Measurements from ENCODE around the gene MYL11.

MYL11 gene

GRCh38 chr16:30346286-30346685 lies 28.3 kb upstream of the MYL11 start:
- Histone ChIP-seq H3K4me1 (ENCODE audit: insufficient read depth, low read length) (0 out of 2 replicates have a peak, but pooled peaks cover 2% of the 10 kb centered on the region), H3K4me3 (ENCODE audit: low read depth in 1 of 2, low read length in 2 of 2) (no peak overlapping the region), H3K27me3 (ENCODE audit: insufficient read depth, low read length, poor library complexity) (no peaks in the 10 kb centered on the region), H3K27ac (ENCODE audit: low read length) (no peak overlapping the region), H4K20me1 (ENCODE audit: insufficient read depth, low read length) (peaks cover 5% of the 10 kb centered on the region; the same call in 1 of the 2 replicates), H3K9me3 (ENCODE audit: insufficient read depth, low read length, severe bottlenecking) (no peaks in the 10 kb centered on the region), H3K9ac (ENCODE audit: low read depth, low read length) (no peak overlapping the region), H3K4me2 (ENCODE audit: insufficient read depth, low read length) (no peak overlapping the region), H2AFZ (ENCODE audit: low read depth, low read length) (no peak overlapping the region), H3K36me3 (ENCODE audit: insufficient read depth, low read length) (peaks cover 11% of the 10 kb centered on the region), H3K79me2 (ENCODE audit: insufficient read depth, low read length) (no peaks in the 10 kb centered on the region)
- TF ChIP-seq CTCF (IDR thresholded peaks at IDR 0.05; ENCODE audit: borderline replicate concordance, extremely low read depth, low read length, poor library complexity, severe bottlenecking) (no peak), EZH2 (IDR thresholded peaks at IDR 0.05; ENCODE audit: borderline replicate concordance, low read depth, low read length, severe bottlenecking) (no peak)
- DNase-seq (no peak), ATAC-seq (ENCODE audit: insufficient read depth, low read depth) (no peak)

GRCh38 chr16:30348113-30348512 lies 26.5 kb upstream of the MYL11 start:
- Histone ChIP-seq H2AFZ (ENCODE audit: low read depth, low read length) (no peak overlapping the region), H3K9me3 (ENCODE audit: insufficient read depth, low read length, severe bottlenecking) (no peaks in the 10 kb centered on the region), H3K36me3 (ENCODE audit: insufficient read depth, low read length) (peaks cover 29% of the 10 kb centered on the region), H3K27me3 (ENCODE audit: insufficient read depth, low read length, poor library complexity) (no peaks in the 10 kb centered on the region), H3K4me2 (ENCODE audit: insufficient read depth, low read length) (no peak overlapping the region), H3K4me3 (ENCODE audit: low read depth in 1 of 2, low read length in 2 of 2) (no peak overlapping the region), H3K27ac (ENCODE audit: low read length) (no peak overlapping the region), H4K20me1 (ENCODE audit: insufficient read depth, low read length) (peaks cover 13% of the 10 kb centered on the region), H3K79me2 (ENCODE audit: insufficient read depth, low read length) (peaks cover 6% of the 10 kb centered on the region), H3K9ac (ENCODE audit: low read depth, low read length) (no peak overlapping the region), H3K4me1 (ENCODE audit: insufficient read depth, low read length) (peaks cover 4% of the 10 kb centered on the region)
- ATAC-seq (ENCODE audit: insufficient read depth, low read depth) (no peak), DNase-seq (no peak)
- TF ChIP-seq EZH2 (IDR thresholded peaks at IDR 0.05; ENCODE audit: borderline replicate concordance, low read depth, low read length, severe bottlenecking) = no peak
- TF ChIP-seq CTCF (IDR thresholded peaks at IDR 0.05; ENCODE audit: borderline replicate concordance, extremely low read depth, low read length, poor library complexity, severe bottlenecking) = no peak

GRCh38 chr16:30348929-30349328 lies 25.7 kb upstream of the MYL11 start:
- ATAC-seq (ENCODE audit: insufficient read depth, low read depth) (no peak), DNase-seq (no peak)
- Histone ChIP-seq H2AFZ (ENCODE audit: low read depth, low read length) (no peak overlapping the region), H3K27ac (ENCODE audit: low read length) (no peak overlapping the region), H3K9ac (ENCODE audit: low read depth, low read length) (no peak overlapping the region), H3K4me2 (ENCODE audit: insufficient read depth, low read length) (no peak overlapping the region), H3K36me3 (ENCODE audit: insufficient read depth, low read length) (peaks cover 38% of the 10 kb centered on the region), H3K4me1 (ENCODE audit: insufficient read depth, low read length) (peaks cover 12% of the 10 kb centered on the region), H3K9me3 (ENCODE audit: insufficient read depth, low read length, severe bottlenecking) (no peaks in the 10 kb centered on the region), H3K79me2 (ENCODE audit: insufficient read depth, low read length) (peaks cover 14% of the 10 kb centered on the region), H3K4me3 (ENCODE audit: low read depth in 1 of 2, low read length in 2 of 2) (no peak overlapping the region), H4K20me1 (ENCODE audit: insufficient read depth, low read length) (peaks cover 17% of the 10 kb centered on the region), H3K27me3 (ENCODE audit: insufficient read depth, low read length, poor library complexity) (no peaks in the 10 kb centered on the region)
- TF ChIP-seq EZH2 (IDR thresholded peaks at IDR 0.05; ENCODE audit: borderline replicate concordance, low read depth, low read length, severe bottlenecking) (no peak), CTCF (IDR thresholded peaks at IDR 0.05; ENCODE audit: borderline replicate concordance, extremely low read depth, low read length, poor library complexity, severe bottlenecking) (no peak)

GRCh38 chr16:30349675-30350074 lies 24.9 kb upstream of the MYL11 start:
- Histone ChIP-seq H3K4me1 (ENCODE audit: insufficient read depth, low read length) (peaks cover 20% of the 10 kb centered on the region), H4K20me1 (ENCODE audit: insufficient read depth, low read length) (peaks cover 22% of the 10 kb centered on the region), H3K4me2 (ENCODE audit: insufficient read depth, low read length) (no peak overlapping the region), H3K27me3 (ENCODE audit: insufficient read depth, low read length, poor library complexity) (no peaks in the 10 kb centered on the region), H3K9me3 (ENCODE audit: insufficient read depth, low read length, severe bottlenecking) (no peaks in the 10 kb centered on the region), H3K79me2 (ENCODE audit: insufficient read depth, low read length) (peaks cover 22% of the 10 kb centered on the region), H3K27ac (ENCODE audit: low read length) (no peak overlapping the region), H2AFZ (ENCODE audit: low read depth, low read length) (no peak overlapping the region), H3K4me3 (ENCODE audit: low read depth in 1 of 2, low read length in 2 of 2) (no peak overlapping the region), H3K36me3 (ENCODE audit: insufficient read depth, low read length) (peaks cover 39% of the 10 kb centered on the region), H3K9ac (ENCODE audit: low read depth, low read length) (no peak overlapping the region)
- TF ChIP-seq CTCF (IDR thresholded peaks at IDR 0.05; ENCODE audit: borderline replicate concordance, extremely low read depth, low read length, poor library complexity, severe bottlenecking) (no peak), EZH2 (IDR thresholded peaks at IDR 0.05; ENCODE audit: borderline replicate concordance, low read depth, low read length, severe bottlenecking) (no peak)
- DNase-seq (no peak), ATAC-seq (ENCODE audit: insufficient read depth, low read depth) (no peak)
